H9 (cell line): ENCODE data around the gene POMT2. TPM values are rescaled to one million over a fixed set of nuclear protein-coding genes. Genes with fewer than 3 reads are reported as not detected.

Experiments
- DNase-seq: peaks from one replicate; pipeline ENCODE4 v3.0.0-alpha.2; 2017
- H2AFZ ChIP-seq: one replicate; pipeline ENCODE4 v1.6.1; 2013; ENCODE audit warnings: mild to moderate bottlenecking, low read length, control low read depth, moderate library complexity
- H2AK5ac ChIP-seq: 2 replicates; pipeline ENCODE4 v1.6.1; 2013; ENCODE audit warnings: low read length, control low read depth, mixed read lengths; ENCODE audit not compliant: insufficient read length
- H2BK120ac ChIP-seq: one replicate; pipeline ENCODE4 v1.6.1; 2013; ENCODE audit warnings: low read depth, mild to moderate bottlenecking, low read length, control low read depth, inconsistent platforms; ENCODE audit not compliant: poor library complexity, severe bottlenecking
- H2BK12ac ChIP-seq: 2 replicates; pipeline ENCODE4 v1.6.1; 2013; ENCODE audit warnings: low read length, control low read depth, mixed read lengths, low read depth; ENCODE audit not compliant: insufficient read length
- H2BK15ac ChIP-seq: 2 replicates; pipeline ENCODE4 v1.6.1; 2013; ENCODE audit warnings: low read depth, low read length, control low read depth
- H2BK20ac ChIP-seq: one replicate; pipeline ENCODE4 v1.6.1; 2013; ENCODE audit warnings: low read depth, mild to moderate bottlenecking, low read length, control low read depth, inconsistent platforms; ENCODE audit not compliant: poor library complexity, severe bottlenecking
- H2BK5ac ChIP-seq: 2 replicates; pipeline ENCODE4 v1.6.1; 2013; ENCODE audit warnings: low read length, control low read depth, mixed read lengths; ENCODE audit not compliant: insufficient read length
- H3K14ac ChIP-seq: 2 replicates; pipeline ENCODE4 v1.6.1; 2013; ENCODE audit warnings: low read length, control low read depth; ENCODE audit not compliant: insufficient read depth
- H3K18ac ChIP-seq: 2 replicates; pipeline ENCODE4 v1.6.1; 2013; ENCODE audit warnings: low read depth, mild to moderate bottlenecking, mixed read lengths, low read length, control low read depth; ENCODE audit not compliant: insufficient read length
- H3K23ac ChIP-seq: 2 replicates; pipeline ENCODE4 v1.6.1; 2013; ENCODE audit warnings: low read length, control low read depth, mixed read lengths, low read depth; ENCODE audit not compliant: insufficient read length
- H3K23me2 ChIP-seq: 2 replicates; pipeline ENCODE4 v1.6.1; 2013; ENCODE audit warnings: low read depth, mild to moderate bottlenecking, mixed read lengths, low read length, control low read depth; ENCODE audit not compliant: insufficient read length, poor library complexity, severe bottlenecking
- H3K27ac ChIP-seq: 2 replicates; pipeline ENCODE4 v1.5.1; 2013; ENCODE audit warnings: low read length, control low read depth, mixed read lengths, low read depth; ENCODE audit not compliant: insufficient read length
- H3K27me3 ChIP-seq: 2 replicates; pipeline ENCODE4 v1.6.1; 2013; ENCODE audit warnings: low read length, control low read depth, inconsistent platforms; ENCODE audit not compliant: insufficient read depth
- H3K4ac ChIP-seq: 2 replicates; pipeline ENCODE4 v1.6.1; 2013; ENCODE audit warnings: low read depth, mild to moderate bottlenecking, control low read depth, inconsistent platforms, low read length, moderate library complexity
- H3K4me1 ChIP-seq: 2 replicates; pipeline ENCODE4 v1.6.1; 2013; ENCODE audit warnings: low read length, control low read depth, inconsistent platforms; ENCODE audit not compliant: insufficient read depth
- H3K4me2 ChIP-seq: 2 replicates; pipeline ENCODE4 v1.6.1; 2013; ENCODE audit warnings: low read length, control low read depth, mixed read lengths; ENCODE audit not compliant: insufficient read length, insufficient read depth
- H3K56ac ChIP-seq: 2 replicates; pipeline ENCODE4 v1.6.1; 2013; ENCODE audit warnings: low read depth, mild to moderate bottlenecking, mixed read lengths, low read length, control low read depth; ENCODE audit not compliant: insufficient read length
- H3K79me1 ChIP-seq: 2 replicates; pipeline ENCODE4 v1.6.1; 2013; ENCODE audit warnings: low read depth, mild to moderate bottlenecking, moderate library complexity, low read length, control low read depth, inconsistent platforms; ENCODE audit not compliant: insufficient read depth, poor library complexity, severe bottlenecking
- H3K79me2 ChIP-seq: 2 replicates; pipeline ENCODE4 v1.6.1; 2013; ENCODE audit warnings: low read length, control low read depth, inconsistent platforms; ENCODE audit not compliant: insufficient read depth
- H3K9ac ChIP-seq: 2 replicates; pipeline ENCODE4 v1.6.1; 2013; ENCODE audit warnings: low read length, control low read depth, mixed read lengths; ENCODE audit not compliant: insufficient read length; ENCODE audit errors: extremely low read depth
- H3K9me3 ChIP-seq: one replicate; pipeline ENCODE4 v1.6.1; 2013; ENCODE audit warnings: low read depth, low read length, inconsistent platforms; ENCODE audit not compliant: control insufficient read depth
- H3T11ph ChIP-seq: one replicate; pipeline ENCODE4 v1.6.1; 2013; ENCODE audit warnings: mild to moderate bottlenecking, low read length, control low read depth, inconsistent platforms
- H4K20me1 ChIP-seq: one replicate; pipeline ENCODE4 v1.6.1; 2013; ENCODE audit not compliant: control insufficient read depth, insufficient read length, insufficient read depth
- H4K5ac ChIP-seq: 2 replicates; pipeline ENCODE4 v1.6.1; 2013; ENCODE audit warnings: low read depth, mild to moderate bottlenecking, mixed read lengths, low read length, control low read depth; ENCODE audit not compliant: insufficient read length
- H4K8ac ChIP-seq: replicated peaks from 2 replicates; pipeline ENCODE4 v1.6.1; 2013; ENCODE audit warnings: low read length, control low read depth, mixed read lengths, low read depth; ENCODE audit not compliant: insufficient read length
- H4K91ac ChIP-seq: 2 replicates; pipeline ENCODE4 v1.6.1; 2013; ENCODE audit warnings: low read depth, mild to moderate bottlenecking, moderate library complexity, mixed read lengths, low read length, control low read depth; ENCODE audit not compliant: insufficient read length
- H3K27ac Mint-ChIP-seq, 3 experiments: 2 replicates in 2 of 3; 3 replicates in 1 of 3; pipeline ENCODE4 v1.8.0; 2020 to 2021; ENCODE audit warnings: mixed read lengths in 3 of 3, mild to moderate bottlenecking in 1 of 3, moderate library complexity in 1 of 3
- H3K27me3 Mint-ChIP-seq: 2 replicates; pipeline ENCODE4 v1.8.0; 2021; ENCODE audit warnings: low read depth, mild to moderate bottlenecking, moderate library complexity, mixed read lengths
- H3K36me3 Mint-ChIP-seq, 3 experiments: 2 replicates in 2 of 3; 3 replicates in 1 of 3; pipeline ENCODE4 v1.8.0; 2020 to 2021; ENCODE audit warnings: low read depth in 3 of 3, mixed read lengths in 3 of 3; ENCODE audit not compliant: insufficient read depth in 1 of 3
- H3K4me1 Mint-ChIP-seq, 2 experiments: 2 replicates each; pipeline ENCODE4 v1.8.0; 2020; ENCODE audit warnings: mixed read lengths in 2 of 2
- H3K4me3 Mint-ChIP-seq, 2 experiments: 2 replicates in 1 of 2; 3 replicates in 1 of 2; pipeline ENCODE4 v1.8.0; 2020 to 2021; ENCODE audit warnings: mild to moderate bottlenecking in 2 of 2, mixed read lengths in 2 of 2, moderate library complexity in 1 of 2
- H3K9me3 Mint-ChIP-seq, 2 experiments: 2 replicates in 1 of 2; 3 replicates in 1 of 2; pipeline ENCODE4 v1.8.0; 2020; ENCODE audit warnings: mild to moderate bottlenecking in 2 of 2, mixed read lengths in 2 of 2, moderate library complexity in 1 of 2
- CTCF ChIP-seq: fragments of 200-600 bp; sonication (generic); conservative IDR thresholded peaks from 3 replicates; pipeline ENCODE4 v1.8.0; 2021; ENCODE audit warnings: antibody characterized with exemption, mild to moderate bottlenecking
- WGBS: extraction: QIAGEN DNeasy Blood & Tissue Kit; methylation state at CpG from one replicate; pipeline ENCODE4 v1.1.7; 2013; ENCODE audit warnings: missing lambda C conversion rate, low lambda C conversion rate, mixed read lengths; ENCODE audit not compliant: insufficient read length; ENCODE audit errors: extremely low coverage; 5-methylcytosine and 5-hydroxymethylcytosine counted together
- total RNA-seq: library from RNA; stranded (reverse); gene quantifications from 2 replicates; pipeline ENCODE4 v1.2.1, GENCODE V29; 2021

Gene POMT2
- total RNA-seq, 1 experiment from 2014 or later = 25.2 TPM

DNA sequence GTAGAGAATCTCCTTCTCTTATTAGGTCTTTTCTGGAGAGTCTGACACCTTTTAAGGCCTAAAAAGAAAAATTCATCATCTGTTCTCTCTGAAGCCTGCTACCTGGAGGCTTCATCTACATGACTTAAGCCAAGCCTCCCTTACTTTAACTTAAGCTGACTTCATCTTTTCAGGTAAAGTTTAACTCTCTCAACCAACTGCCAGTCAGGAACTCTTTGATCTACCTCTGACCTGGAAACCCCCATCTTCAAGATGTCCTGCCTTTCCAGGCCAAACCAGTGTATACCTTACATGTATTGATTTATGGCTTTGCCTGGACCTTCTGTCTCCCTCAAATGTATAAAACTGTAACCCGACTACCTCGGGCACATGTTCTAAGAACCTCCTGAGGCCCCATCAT lies 17.6 kb upstream of the POMT2 start:
- Histone ChIP-seq H2BK12ac (no peak overlapping the region), H2BK120ac (no peak overlapping the region), H3K4me1 (peaks cover 12% of the 10 kb centered on the region; the same call in 1 of the 2 replicates), H2AFZ (no peak overlapping the region), H3K9ac (no peak overlapping the region), H4K91ac (no peak overlapping the region), H3K18ac (peak overlapping the region; percentile 66), H2BK5ac (no peak overlapping the region), H3K4me2 (peak overlapping the region; percentile 12), H3K23ac (no peak overlapping the region), H3K14ac (no peak overlapping the region), H3K23me2 (no peaks in the 10 kb centered on the region), H4K5ac (no peak overlapping the region), H3K56ac (no peak overlapping the region), H2BK20ac (no peak overlapping the region), H3K79me2 (no peaks in the 10 kb centered on the region), H3K79me1 (no peaks in the 10 kb centered on the region), H4K20me1 (no peaks in the 10 kb centered on the region), H4K8ac (no peak overlapping the region), H3K27ac (no peak overlapping the region), H3K9me3 (no peaks in the 10 kb centered on the region), H3K4ac (no peak overlapping the region), H3T11ph (no peak overlapping the region), H3K27me3 (no peaks in the 10 kb centered on the region), H2AK5ac (no peak overlapping the region), H2BK15ac (no peak overlapping the region)
- no peak for DNase-seq
- peak overlapping the region; percentile 60 to 99 (median 62); a peak in 6 of 7 replicates for H3K27ac Mint-ChIP-seq
- no peak for TF ChIP-seq CTCF
- H3K36me3 Mint-ChIP-seq = peaks cover 17 to 28% (median 20%) of the 10 kb centered on the region in 3 experiments
- no peaks in the 10 kb centered on the region for H3K9me3 Mint-ChIP-seq
- WGBS = no CpG with 5 or more reads among the region's 2 CpGs
- no peaks in the 10 kb centered on the region for H3K27me3 Mint-ChIP-seq
- peak overlapping the region; percentile 19 to 25; a peak in 2 of 5 replicates for H3K4me3 Mint-ChIP-seq
- H3K4me1 Mint-ChIP-seq = peaks cover 65 to 75% of the 10 kb centered on the region in 2 experiments
